HEK293 (cell line): ENCODE measurements around the gene PPARG.
A peak's percentile ranks its signal among the peaks of the same experiment; 100 is the strongest.

ENCODE experiments used
- CTCF ChIA-PET: fragments of 350-600 bp; formaldehyde crosslinking; extraction: SDS; loops from one replicate; lab custom pipeline; 2021; ENCODE audit warnings: antibody characterized with exemption; lab: Yijun Ruan, JAX
- POLR2A ChIA-PET: fragments of 300-600 bp; formaldehyde crosslinking; extraction: SDS; loops from one replicate; lab custom pipeline; 2020; ENCODE audit warnings: antibody characterized with exemption, inconsistent platforms; lab: Yijun Ruan, JAX
- H3K27ac ChIP-seq: fragments of 200-500 bp; sonication (Bioruptor generic); 2 replicates; pipeline ENCODE4 v1.5.1; 2014; ENCODE audit warnings: low read depth, low read length, control low read depth, inconsistent platforms; ENCODE audit errors: extremely low read depth
- H3K36me3 ChIP-seq, 2 experiments: fragments of 200-500 bp in 1 of 2; sonication (Bioruptor generic) in 1 of 2; 1 replicate in 1 of 2; 2 replicates in 1 of 2; pipeline ENCODE4 v1.5.1; 2014 to 2017; ENCODE audit warnings: inconsistent platforms in 2 of 2, low read length in 2 of 2; ENCODE audit not compliant: control insufficient read depth in 2 of 2, insufficient read depth in 1 of 2
- H3K4me1 ChIP-seq: fragments of 200-500 bp; sonication (Bioruptor generic); 2 replicates; pipeline ENCODE4 v1.5.1; 2014; ENCODE audit warnings: mild to moderate bottlenecking, low read length, inconsistent platforms; ENCODE audit not compliant: control insufficient read depth, insufficient read depth
- H3K4me3 ChIP-seq: 2 replicates; pipeline ENCODE4 v1.5.1; 2011; ENCODE audit warnings: low read depth, mild to moderate bottlenecking, control low read depth, low read length, moderate library complexity
- H3K9me3 ChIP-seq: fragments of 200-500 bp; sonication (Bioruptor generic); 2 replicates; pipeline ENCODE4 v1.5.1; 2014; ENCODE audit warnings: low read depth, low read length, inconsistent platforms; ENCODE audit not compliant: control insufficient read depth, insufficient read depth
- PRDM1 ChIP-seq: fragments of 450-650 bp; formaldehyde crosslinking; IDR thresholded peaks from 2 replicates; pipeline ENCODE4; 2016; ENCODE audit warnings: missing biosample characterization, missing genetic modification characterization
- PRDM4 ChIP-seq: fragments of 450-650 bp; formaldehyde crosslinking; IDR thresholded peaks from 2 replicates; pipeline ENCODE4 v1.5.1; 2017; ENCODE audit warnings: missing biosample characterization, missing genetic modification characterization
- REST ChIP-seq: fragments of 450-650 bp; formaldehyde crosslinking; IDR thresholded peaks from 2 replicates; pipeline ENCODE4 v1.5.1; 2016; ENCODE audit warnings: missing biosample characterization, missing genetic modification characterization
- SCRT1 ChIP-seq: fragments of 450-650 bp; formaldehyde crosslinking; IDR thresholded peaks from 2 replicates; pipeline ENCODE4 v1.5.1; 2016; ENCODE audit warnings: missing biosample characterization, missing genetic modification characterization, borderline replicate concordance
- SCRT2 ChIP-seq: fragments of 450-650 bp; formaldehyde crosslinking; IDR thresholded peaks from 2 replicates; pipeline ENCODE4 v1.5.1; 2016; ENCODE audit warnings: missing biosample characterization, missing genetic modification characterization
- ZBTB10 ChIP-seq: fragments of 450-650 bp; formaldehyde crosslinking; IDR thresholded peaks from 2 replicates; pipeline ENCODE4 v1.5.1; 2016; ENCODE audit warnings: missing biosample characterization, missing genetic modification characterization
- ZBTB26 ChIP-seq: fragments of 450-650 bp; formaldehyde crosslinking; optimal IDR thresholded peaks from 2 replicates; pipeline ENCODE3; 2016; ENCODE audit warnings: missing biosample characterization, mild to moderate bottlenecking, missing genetic modification characterization
- ZNF114 ChIP-seq: fragments of 450-650 bp; formaldehyde crosslinking; IDR thresholded peaks from 2 replicates; pipeline ENCODE4 v1.5.0; 2017; ENCODE audit warnings: missing biosample characterization, missing genetic modification characterization
- ZNF133 ChIP-seq: fragments of 450-650 bp; formaldehyde crosslinking; IDR thresholded peaks from 2 replicates; pipeline ENCODE4 v1.5.1; 2016; ENCODE audit warnings: missing biosample characterization, missing genetic modification characterization
- ZNF555 ChIP-seq: fragments of 450-650 bp; formaldehyde crosslinking; conservative IDR thresholded peaks from 2 replicates; pipeline ENCODE4 v1.5.1; 2017; ENCODE audit warnings: missing biosample characterization, mild to moderate bottlenecking, missing genetic modification characterization, inconsistent platforms
- ZNF626 ChIP-seq: fragments of 450-650 bp; sonication (Bioruptor Pico); formaldehyde crosslinking; IDR thresholded peaks from 2 replicates; pipeline ENCODE4 v1.5.1; 2018; ENCODE audit warnings: missing biosample characterization, missing genetic modification characterization, inconsistent platforms
- ZNF645 ChIP-seq: fragments of 450-650 bp; formaldehyde crosslinking; IDR thresholded peaks from 2 replicates; pipeline ENCODE4; 2016; ENCODE audit warnings: missing biosample characterization, missing genetic modification characterization
- ZNF843 ChIP-seq: fragments of 450-650 bp; formaldehyde crosslinking; IDR thresholded peaks from 2 replicates; pipeline ENCODE4 v1.5.1; 2016; ENCODE audit warnings: missing biosample characterization, missing genetic modification characterization
- ZSCAN18 ChIP-seq: fragments of 450-650 bp; formaldehyde crosslinking; IDR thresholded peaks from 2 replicates; pipeline ENCODE4 v1.5.1; 2016; ENCODE audit warnings: missing biosample characterization, missing genetic modification characterization

PPARG gene

GRCh38 chr3:12436514-12437220 lies 147.8 kb downstream of the PPARG start:
- no peaks in the 10 kb centered on the region for H3K36me3 ChIP-seq
- CTCF ChIA-PET, result interaction anchor here (0.7 to 1.0 kb wide), 2 partner anchors 11 to 43 kb away, joined by 3 to 4 read pairs; no protein-coding TSS in a partner anchor
- TF ChIP-seq ZNF626 (tag by site-specific recombination) (no peak), ZNF645 (tag by site-specific recombination) (no peak), ZNF114 (tag by site-specific recombination) (no peak), ZNF843 (no peak), PRDM1 (no peak), ZNF555 (tag by site-specific recombination) (no peak), ZBTB10 (tag by site-specific recombination) (no peak), PRDM4 (tag by site-specific recombination) (no peak), SCRT1 (no peak)
- TF ChIP-seq, all 188 proteins: peak for 0
- H3K9me3 ChIP-seq, result no peaks in the 10 kb centered on the region
- H3K4me1 ChIP-seq, result no peaks in the 10 kb centered on the region
- H3K27ac ChIP-seq, result no peak overlapping the region
- POLR2A ChIA-PET, result no interaction called here
- no peak overlapping the region for H3K4me3 ChIP-seq

DNA sequence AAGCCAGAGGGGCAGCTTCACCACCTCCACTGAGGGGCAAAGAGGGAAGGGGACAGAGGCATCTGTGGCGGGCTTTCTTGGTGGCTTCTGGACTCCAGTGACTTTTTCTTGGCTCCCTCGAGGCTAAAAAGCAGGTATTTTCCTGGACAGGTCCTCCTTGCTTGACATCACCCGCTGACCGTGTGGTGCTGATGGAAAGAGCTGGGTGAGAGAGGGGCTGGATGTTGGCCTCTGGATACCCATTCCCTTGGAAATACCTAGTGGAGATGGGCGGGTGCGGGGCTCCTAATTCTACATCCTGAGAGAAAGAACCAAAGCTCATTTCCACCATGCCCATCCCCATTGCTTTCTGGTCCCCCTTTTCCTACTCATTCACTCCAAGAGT lies 148.3 kb downstream of the PPARG start:
- POLR2A ChIA-PET, result no interaction called here
- Histone ChIP-seq H3K36me3 (no peaks in the 10 kb centered on the region), H3K9me3 (no peaks in the 10 kb centered on the region), H3K27ac (no peak overlapping the region), H3K4me3 (no peak overlapping the region), H3K4me1 (no peaks in the 10 kb centered on the region)
- CTCF ChIA-PET, result interaction anchor here (1.3 kb wide), 1 partner anchor 42 kb away, joined by 3 read pairs; no protein-coding TSS in a partner anchor
- TF ChIP-seq ZBTB26 (tag by site-specific recombination), result no peak

DNA sequence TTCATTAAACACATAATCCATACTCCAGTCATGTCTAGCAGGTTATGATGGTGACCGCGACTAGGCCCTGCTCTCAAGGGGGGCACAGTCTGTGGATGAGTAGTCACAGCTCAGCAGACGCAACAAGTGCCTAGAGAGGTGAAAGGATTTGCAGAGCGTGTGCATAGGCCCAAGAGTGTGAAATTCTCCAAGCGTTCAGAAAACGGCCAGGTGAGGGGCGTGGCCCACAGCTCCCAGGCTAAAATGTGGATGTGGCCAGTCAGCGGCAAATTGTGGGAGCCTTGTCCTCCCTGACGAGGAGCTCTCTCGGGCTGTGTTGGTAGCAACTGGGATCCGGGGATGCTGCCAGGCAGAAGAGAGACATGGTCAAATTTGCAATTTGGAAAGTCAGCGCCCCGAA lies 149.0 kb downstream of the PPARG start:
- Histone ChIP-seq H3K36me3 (no peaks in the 10 kb centered on the region), H3K9me3 (no peaks in the 10 kb centered on the region)
- CTCF ChIA-PET, result interaction anchor here (1.3 kb wide), 1 partner anchor 42 kb away, joined by 3 read pairs; no protein-coding TSS in a partner anchor

More for the DNA sequence above, 149.0 kb downstream of the PPARG start:
- Histone ChIP-seq H3K4me1 (no peaks in the 10 kb centered on the region), H3K27ac (no peak overlapping the region), H3K4me3 (no peak overlapping the region)
- POLR2A ChIA-PET, result no interaction called here
- TF ChIP-seq ZNF133 (tag by site-specific recombination) (no peak), ZSCAN18 (tag by site-specific recombination) (no peak), REST (tag by site-specific recombination) (no peak), SCRT2 (tag by site-specific recombination) (peak; percentile 68)
